ENCODE data around the gene PDE6A.

The PDE6A gene

DNA sequence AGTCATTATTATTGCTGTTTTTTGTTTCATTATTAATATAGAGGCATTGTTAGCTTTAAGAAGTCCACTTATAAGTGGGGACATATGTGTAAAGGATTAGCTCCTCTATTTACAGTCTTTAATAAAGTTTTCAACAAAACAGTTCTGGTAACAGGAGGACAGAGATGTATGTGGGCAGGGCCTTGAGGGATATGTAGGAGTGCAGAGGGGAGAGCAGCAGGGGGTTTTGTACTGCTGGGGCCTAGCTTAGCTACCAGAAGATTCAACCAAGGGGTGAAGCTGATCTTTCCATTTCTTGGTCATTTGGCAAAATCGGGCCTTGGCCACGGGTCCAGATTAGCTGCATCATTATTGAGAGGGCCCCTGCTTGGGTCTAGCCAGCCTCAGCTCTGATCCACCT is 124.6 kb downstream of the PDE6A start:
- Mint-ChIP-seq H3K4me1 (ENCODE audit: low read depth) (peaks cover 48% of the 10 kb centered on the region), H3K9me3 (no peaks in the 10 kb centered on the region), H3K36me3 (ENCODE audit: low read depth) (peaks cover 69% of the 10 kb centered on the region), H3K4me3 (no peak overlapping the region), H3K27ac (peak overlapping the region; percentile 14), H3K27me3 (no peaks in the 10 kb centered on the region)
- intact Hi-C loops (cut with micrococcal nuclease), result loop anchor here (10.0 kb wide), 1 partner anchor 45 kb away; no protein-coding TSS in a partner anchor

GRCh38 chr5:149818116-149818515 is 126.5 kb downstream of the PDE6A start:
- Mint-ChIP-seq H3K27ac (no peak overlapping the region), H3K9me3 (no peaks in the 10 kb centered on the region), H3K27me3 (no peaks in the 10 kb centered on the region), H3K4me1 (ENCODE audit: low read depth) (peaks cover 47% of the 10 kb centered on the region), H3K36me3 (ENCODE audit: low read depth) (peaks cover 69% of the 10 kb centered on the region), H3K4me3 (no peak overlapping the region)
- intact Hi-C loops (cut with micrococcal nuclease), result no loop called here

DNA sequence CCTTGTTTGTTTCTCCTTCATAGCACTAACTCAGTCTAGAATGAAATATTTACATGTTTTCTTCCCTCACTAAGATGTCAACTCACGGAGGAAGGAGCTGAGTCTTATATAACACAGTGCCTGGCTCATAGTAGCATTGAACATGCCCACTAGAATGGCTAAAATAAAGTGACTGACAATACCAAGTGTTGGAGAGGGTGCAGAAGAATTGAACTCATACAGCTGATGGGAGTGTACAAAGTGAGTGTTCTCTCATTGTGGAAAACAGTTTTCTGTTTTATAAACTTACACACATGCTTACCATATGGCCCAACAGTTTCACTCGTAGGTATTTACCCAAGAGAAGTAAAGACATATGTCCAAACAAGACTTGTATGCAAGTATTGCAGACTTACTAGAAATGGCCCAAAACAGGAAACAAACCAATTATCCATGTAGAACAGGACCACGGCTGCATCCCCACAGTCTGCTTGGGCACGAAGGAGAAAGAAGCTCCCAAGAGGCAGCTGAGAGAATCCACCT is 127.0 kb downstream of the PDE6A start:
- no peak overlapping the region for H3K27ac Mint-ChIP-seq
- H3K4me1 Mint-ChIP-seq (ENCODE audit: low read depth), result peaks cover 47% of the 10 kb centered on the region
- intact Hi-C loops (cut with micrococcal nuclease), result no loop called here
- no peaks in the 10 kb centered on the region for H3K27me3 Mint-ChIP-seq
- H3K36me3 Mint-ChIP-seq (ENCODE audit: low read depth), result peaks cover 69% of the 10 kb centered on the region
- H3K4me3 Mint-ChIP-seq, result no peak overlapping the region
- H3K9me3 Mint-ChIP-seq, result no peaks in the 10 kb centered on the region

GRCh38 chr5:149816661-149817060 is 127.9 kb downstream of the PDE6A start:
- intact Hi-C loops (cut with micrococcal nuclease), result no loop called here
- peaks cover 48% of the 10 kb centered on the region for H3K4me1 Mint-ChIP-seq (ENCODE audit: low read depth)
- H3K9me3 Mint-ChIP-seq, result no peaks in the 10 kb centered on the region
- no peaks in the 10 kb centered on the region for H3K27me3 Mint-ChIP-seq
- no peak overlapping the region for H3K27ac Mint-ChIP-seq
- H3K36me3 Mint-ChIP-seq (ENCODE audit: low read depth), result peaks cover 69% of the 10 kb centered on the region
- H3K4me3 Mint-ChIP-seq, result no peak overlapping the region

GRCh38 chr5:149811453-149811852 is 133.1 kb downstream of the PDE6A start:
- Mint-ChIP-seq H3K4me3 (no peak overlapping the region), H3K36me3 (ENCODE audit: low read depth) (peaks cover 52% of the 10 kb centered on the region), H3K27me3 (no peaks in the 10 kb centered on the region), H3K9me3 (no peaks in the 10 kb centered on the region), H3K27ac (peak overlapping the region; percentile 28), H3K4me1 (ENCODE audit: low read depth) (peaks cover 70% of the 10 kb centered on the region)
- intact Hi-C loops (cut with micrococcal nuclease), result no loop called here

- H3K36me3 Mint-ChIP-seq (ENCODE audit: low read depth), result peaks cover 52% of the 10 kb centered on the region
- intact Hi-C loops (cut with micrococcal nuclease), result no loop called here
- H3K4me1 Mint-ChIP-seq (ENCODE audit: low read depth), result peaks cover 73% of the 10 kb centered on the region
- peak overlapping the region; percentile 28 for H3K27ac Mint-ChIP-seq
- no peaks in the 10 kb centered on the region for H3K9me3 Mint-ChIP-seq
- no peak overlapping the region for H3K4me3 Mint-ChIP-seq
- H3K27me3 Mint-ChIP-seq, result no peaks in the 10 kb centered on the region
Measured at GRCh38 chr5:149810856-149811255, 133.7 kb downstream of the PDE6A start.

GRCh38 chr5:149809931-149810691 is 134.5 kb downstream of the PDE6A start:
- H3K36me3 Mint-ChIP-seq (ENCODE audit: low read depth), result peaks cover 51% of the 10 kb centered on the region
- H3K9me3 Mint-ChIP-seq, result no peaks in the 10 kb centered on the region
- H3K27ac Mint-ChIP-seq, result peak overlapping the region; percentile 28
- H3K4me1 Mint-ChIP-seq (ENCODE audit: low read depth), result peaks cover 77% of the 10 kb centered on the region
- H3K4me3 Mint-ChIP-seq, result no peak overlapping the region
- intact Hi-C loops (cut with micrococcal nuclease), result no loop called here
- no peaks in the 10 kb centered on the region for H3K27me3 Mint-ChIP-seq

DNA sequence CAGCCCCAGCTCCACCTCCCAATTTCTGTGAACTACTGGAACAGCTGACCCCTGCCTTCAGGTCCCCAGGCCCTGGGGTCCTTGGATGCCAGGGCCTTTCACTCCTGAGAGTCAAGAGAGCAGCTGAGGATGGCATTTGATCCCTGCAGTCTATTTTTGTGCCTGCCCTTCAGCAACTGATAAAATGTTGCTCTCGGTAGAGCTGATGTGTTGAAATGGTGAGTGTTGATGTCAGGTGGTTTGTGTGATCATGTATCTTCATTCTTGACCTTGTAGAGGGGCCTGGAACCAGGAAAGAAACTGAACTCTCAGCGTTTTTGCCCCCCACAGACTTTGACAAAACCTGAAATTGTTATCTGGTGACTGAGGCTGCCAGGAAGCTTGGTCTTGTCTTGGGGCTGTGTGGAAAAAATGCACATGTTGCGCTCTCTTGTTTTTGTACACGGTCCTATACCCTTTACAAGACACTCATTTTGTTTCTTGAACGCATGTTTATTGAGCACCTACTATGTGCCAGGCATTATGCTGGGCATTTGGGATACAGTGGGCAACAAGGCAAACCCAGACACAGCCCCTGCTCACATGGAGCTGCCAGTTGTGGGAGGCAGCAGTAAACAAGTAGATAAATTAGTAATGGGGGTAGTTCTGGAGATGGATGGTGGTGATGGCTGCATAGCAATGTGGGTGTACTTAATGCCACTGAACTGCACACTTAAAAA is 136.2 kb downstream of the PDE6A start:
- Mint-ChIP-seq H3K9me3 (no peaks in the 10 kb centered on the region), H3K4me1 (ENCODE audit: low read depth) (peaks cover 85% of the 10 kb centered on the region), H3K27me3 (no peaks in the 10 kb centered on the region), H3K4me3 (no peak overlapping the region), H3K36me3 (ENCODE audit: low read depth) (peaks cover 43% of the 10 kb centered on the region), H3K27ac (peak overlapping the region; percentile 81)
- intact Hi-C loops (cut with micrococcal nuclease), result no loop called here

Measured in dendritic cell treated with granulocyte-macrophage colony-stimulating factor and Interleukin-4, amounts not matched to agents 40 ng/mL and 50 ng/mL, for 4 days (primary cell).